ENCODE data around the gene RNASEL. TPM values are rescaled to one million over a fixed set of nuclear protein-coding genes. Genes with fewer than 3 reads are reported as not detected.
"Not testable (repeated sequence)": the region's sequence is repeated elsewhere in the genome, so short reads cannot be mapped to it uniquely, and the experiment has no call there.

Gene RNASEL
- total RNA-seq, 2 donors from 2014 or later = 2.7 to 8.4 TPM

- no peaks in the 10 kb centered on the region for H3K9me3 Mint-ChIP-seq
- peaks cover 26% of the 10 kb centered on the region for H3K36me3 Mint-ChIP-seq (ENCODE audit: low read depth)
- H3K4me3 Mint-ChIP-seq = no peak overlapping the region
- H3K27ac Mint-ChIP-seq = no peak overlapping the region
- H3K4me1 Mint-ChIP-seq = no peaks in the 10 kb centered on the region
- no peak for ATAC-seq (replicated peaks)
- no peaks in the 10 kb centered on the region for H3K27me3 Mint-ChIP-seq
Measured at GRCh38 chr1:182569939-182570610, 19.0 kb downstream of the RNASEL start.

DNA sequence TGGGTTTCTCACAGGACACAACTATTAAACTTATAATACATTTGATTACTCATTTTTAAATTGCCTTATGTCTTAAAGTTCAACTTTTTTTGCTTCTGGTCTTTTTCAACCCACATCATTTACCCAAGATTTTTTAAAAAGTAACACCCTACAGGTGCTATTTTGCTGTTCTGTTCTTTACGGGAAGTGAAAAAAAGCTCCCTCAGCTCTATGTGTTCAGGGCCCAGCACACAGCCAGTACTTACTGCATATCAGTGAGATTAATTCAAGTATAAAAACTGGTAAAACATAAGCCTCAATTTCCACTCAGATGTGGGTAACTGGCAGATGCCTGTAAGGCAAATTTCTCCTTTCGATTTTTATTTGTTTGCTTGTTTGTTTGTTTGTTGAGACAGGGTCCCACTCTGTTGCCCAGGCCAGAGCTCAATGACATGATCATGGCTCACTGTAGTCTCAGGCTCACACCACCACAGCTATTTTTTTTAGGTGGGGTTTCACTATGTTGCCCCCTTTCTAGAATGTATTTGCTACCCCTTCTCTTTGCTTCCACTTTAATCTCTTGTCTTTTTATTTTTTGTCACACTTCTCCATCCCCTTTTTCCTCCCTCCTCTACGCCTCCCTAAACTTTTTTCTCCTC, 20.3 kb downstream of the RNASEL start:
- Mint-ChIP-seq H3K36me3 (ENCODE audit: low read depth) (peaks cover 15% of the 10 kb centered on the region), H3K4me3 (no peak overlapping the region), H3K27ac (no peak overlapping the region), H3K4me1 (no peaks in the 10 kb centered on the region), H3K9me3 (no peaks in the 10 kb centered on the region), H3K27me3 (no peaks in the 10 kb centered on the region)
- ATAC-seq (replicated peaks) = no peak

- H3K27me3 Mint-ChIP-seq = no peaks in the 10 kb centered on the region
- peaks cover 3% of the 10 kb centered on the region for H3K36me3 Mint-ChIP-seq (ENCODE audit: low read depth)
- no peaks in the 10 kb centered on the region for H3K4me1 Mint-ChIP-seq
- no peak overlapping the region for H3K27ac Mint-ChIP-seq
- no peak overlapping the region for H3K4me3 Mint-ChIP-seq
- ATAC-seq (replicated peaks) = no peak
- H3K9me3 Mint-ChIP-seq = no peaks in the 10 kb centered on the region
Measured at GRCh38 chr1:182567629-182568028, 21.4 kb downstream of the RNASEL start.

- Mint-ChIP-seq H3K27me3 (no peaks in the 10 kb centered on the region), H3K27ac (no peak overlapping the region), H3K4me3 (no peak overlapping the region), H3K4me1 (no peaks in the 10 kb centered on the region), H3K36me3 (ENCODE audit: low read depth) (no peaks in the 10 kb centered on the region), H3K9me3 (no peaks in the 10 kb centered on the region)
- peak; percentile 38 for ATAC-seq (replicated peaks)
Measured at GRCh38 chr1:182565537-182565936, 23.5 kb downstream of the RNASEL start.

DNA sequence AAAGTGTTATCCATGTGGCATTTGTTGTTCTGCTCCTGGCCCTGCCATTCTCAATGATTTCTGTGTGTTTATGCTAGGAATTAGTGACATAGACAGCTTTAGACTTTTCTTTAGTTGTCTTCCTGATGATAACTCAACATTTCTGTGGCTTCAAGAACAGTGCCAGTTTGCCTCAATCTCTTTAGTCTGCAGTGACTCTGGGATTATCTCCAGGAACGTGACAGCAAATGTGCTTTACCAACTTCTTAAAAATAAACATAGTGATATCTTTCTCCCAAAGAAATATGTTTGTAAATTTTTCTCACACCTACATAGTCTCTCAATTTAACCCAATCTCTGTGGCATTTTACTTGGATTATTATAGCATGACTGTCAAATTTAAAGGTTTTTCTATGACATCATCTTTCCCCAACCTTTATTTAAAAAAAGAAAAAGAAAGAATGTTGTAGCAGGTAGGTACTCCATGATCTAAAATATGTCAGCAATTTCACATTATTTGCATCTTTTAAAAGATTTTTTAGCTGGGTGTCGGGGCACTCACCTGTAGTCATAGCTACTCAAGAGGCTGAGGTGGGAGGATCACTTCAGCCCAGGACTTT, 24.6 kb downstream of the RNASEL start:
- no peak overlapping the region for H3K27ac Mint-ChIP-seq
- no peak overlapping the region for H3K4me3 Mint-ChIP-seq
- H3K27me3 Mint-ChIP-seq = no peaks in the 10 kb centered on the region
- no peak for ATAC-seq (replicated peaks)
- no peaks in the 10 kb centered on the region for H3K9me3 Mint-ChIP-seq
- no peaks in the 10 kb centered on the region for H3K36me3 Mint-ChIP-seq (ENCODE audit: low read depth)
- no peaks in the 10 kb centered on the region for H3K4me1 Mint-ChIP-seq

DNA sequence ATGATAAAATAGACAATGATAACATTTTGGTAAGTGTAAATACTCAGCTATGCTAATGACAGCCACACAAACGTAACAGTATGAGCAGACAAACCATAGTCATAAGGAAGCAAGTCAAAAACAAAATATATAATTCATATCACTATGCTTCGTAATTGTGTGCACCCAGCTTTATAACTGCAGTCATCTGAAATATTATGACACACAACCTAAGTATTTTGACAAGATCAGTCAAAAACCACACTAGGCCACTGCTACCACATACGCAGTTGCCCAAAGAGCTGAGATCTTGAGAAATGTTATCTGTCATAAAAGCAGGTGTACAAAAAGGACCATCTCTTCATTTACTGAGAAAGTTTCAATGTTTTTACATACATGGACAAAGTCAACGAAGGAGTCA, 26.0 kb downstream of the RNASEL start:
- peak; percentile 6 for ATAC-seq (replicated peaks)
- no peaks in the 10 kb centered on the region for H3K36me3 Mint-ChIP-seq (ENCODE audit: low read depth)

GRCh38 chr1:182561456-182561855, 27.6 kb downstream of the RNASEL start:
- no peaks in the 10 kb centered on the region for H3K4me1 Mint-ChIP-seq
- no peaks in the 10 kb centered on the region for H3K9me3 Mint-ChIP-seq
- H3K4me3 Mint-ChIP-seq = no peak overlapping the region
- no peak for ATAC-seq (replicated peaks)
- no peaks in the 10 kb centered on the region for H3K27me3 Mint-ChIP-seq
- no peaks in the 10 kb centered on the region for H3K36me3 Mint-ChIP-seq (ENCODE audit: low read depth)
- no peak overlapping the region for H3K27ac Mint-ChIP-seq

More for the DNA sequence above, 26.0 kb downstream of the RNASEL start:
- Mint-ChIP-seq H3K4me3 (no peak overlapping the region), H3K9me3 (no peaks in the 10 kb centered on the region), H3K27ac (no peak overlapping the region), H3K27me3 (no peaks in the 10 kb centered on the region), H3K4me1 (no peaks in the 10 kb centered on the region)

GRCh38 chr1:182560392-182560984, 28.6 kb downstream of the RNASEL start:
- H3K27me3 Mint-ChIP-seq = no peaks in the 10 kb centered on the region
- no peak for ATAC-seq (replicated peaks)
- no peaks in the 10 kb centered on the region for H3K9me3 Mint-ChIP-seq
- no peak overlapping the region for H3K4me3 Mint-ChIP-seq
- no peak overlapping the region for H3K27ac Mint-ChIP-seq
- no peaks in the 10 kb centered on the region for H3K4me1 Mint-ChIP-seq
- H3K36me3 Mint-ChIP-seq (ENCODE audit: low read depth) = no peaks in the 10 kb centered on the region

DNA sequence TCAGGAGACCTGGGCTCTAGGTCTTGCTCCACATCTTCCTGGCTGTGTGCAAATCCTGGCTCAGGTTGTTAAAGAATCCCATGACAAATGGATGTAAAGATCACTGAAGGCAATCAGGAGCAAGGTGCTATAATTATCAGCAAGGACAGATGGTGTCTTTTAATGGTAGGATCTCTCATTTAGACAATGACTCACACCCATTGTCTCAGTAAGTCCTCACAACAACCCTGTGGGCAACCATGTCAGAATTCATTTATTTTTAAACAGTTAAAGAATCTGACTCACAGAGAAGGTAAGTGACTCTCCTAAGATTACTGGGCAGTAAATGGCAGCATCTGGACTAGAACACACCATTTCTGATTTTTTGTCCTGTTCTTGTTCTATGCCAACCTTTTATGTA, 32.8 kb downstream of the RNASEL start:
- no peaks in the 10 kb centered on the region for H3K36me3 Mint-ChIP-seq (ENCODE audit: low read depth)
- H3K4me1 Mint-ChIP-seq = no peaks in the 10 kb centered on the region
- no peak overlapping the region for H3K27ac Mint-ChIP-seq
- H3K4me3 Mint-ChIP-seq = no peak overlapping the region
- no peaks in the 10 kb centered on the region for H3K9me3 Mint-ChIP-seq
- peaks cover 11% of the 10 kb centered on the region for H3K27me3 Mint-ChIP-seq
- peak; percentile 59 for ATAC-seq (replicated peaks)

- H3K27ac Mint-ChIP-seq = no peak overlapping the region
- H3K4me1 Mint-ChIP-seq = no peaks in the 10 kb centered on the region
- no peak for ATAC-seq (replicated peaks)
- H3K4me3 Mint-ChIP-seq = no peak overlapping the region
- H3K9me3 Mint-ChIP-seq = no peaks in the 10 kb centered on the region
- no peaks in the 10 kb centered on the region for H3K36me3 Mint-ChIP-seq (ENCODE audit: low read depth)
- peaks cover 11% of the 10 kb centered on the region for H3K27me3 Mint-ChIP-seq
Measured at GRCh38 chr1:182555493-182555892, 33.6 kb downstream of the RNASEL start.

DNA sequence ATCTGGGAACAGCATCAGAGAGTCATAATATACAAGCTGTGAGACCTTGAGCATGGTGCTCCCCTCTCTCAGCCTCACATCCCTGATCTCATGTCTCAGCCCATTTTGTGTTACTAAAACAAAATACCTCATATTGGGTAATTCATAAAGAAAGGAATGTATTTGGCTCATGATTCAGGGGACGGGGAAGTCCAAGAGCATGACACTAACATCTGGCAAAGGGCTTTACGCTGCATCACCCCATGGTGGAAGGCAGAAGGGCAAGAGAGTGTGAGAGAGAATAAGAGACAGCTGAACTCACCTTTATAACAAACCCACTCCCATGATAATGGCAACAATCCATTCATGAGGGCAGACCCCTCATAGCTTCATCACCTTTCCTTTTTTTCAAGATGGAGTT, 36.5 kb downstream of the RNASEL start:
- no peaks in the 10 kb centered on the region for H3K4me1 Mint-ChIP-seq
- H3K9me3 Mint-ChIP-seq = no peaks in the 10 kb centered on the region
- H3K27me3 Mint-ChIP-seq = peaks cover 18% of the 10 kb centered on the region
- no peak overlapping the region for H3K27ac Mint-ChIP-seq
- H3K4me3 Mint-ChIP-seq = no peak overlapping the region
- peak; percentile 47 for ATAC-seq (replicated peaks)
- no peaks in the 10 kb centered on the region for H3K36me3 Mint-ChIP-seq (ENCODE audit: low read depth)

GRCh38 chr1:182549811-182550210, 39.2 kb downstream of the RNASEL start:
- Mint-ChIP-seq H3K27me3 (peaks cover 31% of the 10 kb centered on the region), H3K36me3 (ENCODE audit: low read depth) (no peaks in the 10 kb centered on the region), H3K4me3 (no peak overlapping the region), H3K27ac (no peak overlapping the region), H3K9me3 (no peaks in the 10 kb centered on the region), H3K4me1 (no peaks in the 10 kb centered on the region)
- no peak for ATAC-seq (replicated peaks)

DNA sequence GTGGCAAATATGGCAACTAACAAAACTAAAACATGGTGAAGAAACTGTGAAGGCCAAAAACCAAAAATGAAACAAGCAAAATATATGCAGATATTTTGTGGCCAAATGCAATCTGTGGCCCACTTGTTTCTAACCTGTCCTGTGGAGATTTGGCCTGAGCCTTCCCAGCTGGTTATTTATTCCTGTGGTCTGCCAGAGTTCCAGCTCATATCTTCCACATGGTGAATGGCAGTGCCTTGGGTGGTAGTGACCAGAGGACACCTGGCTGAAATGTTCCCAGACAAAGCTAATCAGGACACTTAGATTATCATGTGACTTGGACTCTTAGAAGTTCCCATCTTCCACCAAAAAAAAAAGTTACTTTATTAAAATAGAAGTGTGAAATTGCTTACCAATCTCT, 39.7 kb downstream of the RNASEL start:
- Mint-ChIP-seq H3K9me3 (no peaks in the 10 kb centered on the region), H3K4me3 (no peak overlapping the region), H3K4me1 (no peaks in the 10 kb centered on the region), H3K36me3 (ENCODE audit: low read depth) (no peaks in the 10 kb centered on the region), H3K27ac (no peak overlapping the region), H3K27me3 (peaks cover 36% of the 10 kb centered on the region)
- ATAC-seq (replicated peaks) = no peak

DNA sequence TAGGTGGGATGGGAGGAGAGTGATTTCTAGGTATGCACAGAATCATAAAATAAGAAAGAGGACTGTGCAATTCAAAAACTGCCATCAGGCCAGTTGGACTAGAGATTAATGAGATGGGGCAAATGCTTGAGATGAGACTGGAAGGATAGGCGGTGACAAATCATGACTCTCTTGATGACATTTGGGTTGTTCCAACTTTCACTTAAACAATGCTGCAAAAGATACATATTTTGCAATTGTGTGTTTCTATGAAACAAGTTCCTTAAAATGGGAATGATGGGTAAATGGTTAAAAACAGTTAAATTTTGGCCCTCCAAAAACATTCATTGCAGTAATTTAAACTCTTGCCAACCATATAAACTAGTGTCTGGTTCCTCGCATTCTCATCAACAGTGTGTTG, 55.2 kb downstream of the RNASEL start:
- Mint-ChIP-seq H3K27ac (no peak overlapping the region), H3K4me3 (no peak overlapping the region), H3K9me3 (no peaks in the 10 kb centered on the region), H3K4me1 (no peaks in the 10 kb centered on the region), H3K27me3 (peaks cover 10% of the 10 kb centered on the region), H3K36me3 (ENCODE audit: low read depth) (no peaks in the 10 kb centered on the region)
- ATAC-seq (replicated peaks) = no peak

DNA sequence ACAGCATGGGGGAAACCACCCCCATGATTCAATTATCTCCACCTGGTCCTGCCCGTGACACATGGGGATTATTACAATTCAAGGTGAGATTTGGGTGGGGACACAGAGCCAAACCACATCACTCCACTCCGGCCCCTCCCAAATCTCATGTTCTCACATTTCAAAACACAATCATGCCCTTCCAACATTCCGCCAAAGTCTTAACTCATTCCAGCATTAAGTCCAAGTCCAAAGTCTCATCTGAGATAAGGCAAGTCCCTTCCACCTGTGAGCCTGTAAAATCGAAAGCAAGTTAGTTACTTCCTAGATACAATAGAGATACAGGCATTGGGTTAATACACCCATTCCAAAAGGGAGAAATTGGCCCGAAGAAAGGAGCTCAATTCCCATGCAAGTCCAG, 60.9 kb downstream of the RNASEL start:
- not testable (repeated sequence) for H3K27ac Mint-ChIP-seq; H3K36me3 Mint-ChIP-seq (ENCODE audit: low read depth); H3K4me1 Mint-ChIP-seq; H3K4me3 Mint-ChIP-seq; H3K9me3 Mint-ChIP-seq; ATAC-seq (replicated peaks)
- peaks cover 12% of the 10 kb centered on the region for H3K27me3 Mint-ChIP-seq
